Activated CD4-positive, alpha-beta memory T cell treated with anti-CD3 and anti-CD28 coated beads, Interleukin-2, amount 10 ng/mL, durations not matched to agents 7 days and 5 days (primary cell): ENCODE measurements around the gene KBTBD4. TPM values are rescaled to one million over a fixed set of nuclear protein-coding genes. Genes with fewer than 3 reads are reported as not detected.

Experiments used
- CTCF ChIA-PET: fragments of 350-600 bp; sonication (Branson Sonifier 250); formaldehyde crosslinking; loops from one replicate; lab custom pipeline; 2021; ENCODE audit warnings: antibody characterized with exemption, inconsistent platforms; lab: Charles Lee
- POLR2A ChIA-PET: fragments of 350-600 bp; sonication (Branson Sonifier 250); formaldehyde crosslinking; loops from one replicate; lab custom pipeline; 2021; ENCODE audit warnings: antibody characterized with exemption; lab: Charles Lee
- DNase-seq: peaks from one replicate; pipeline ENCODE4 v3.0.0-alpha.2; 2020
- H3K27ac Mint-ChIP-seq: one replicate; pipeline ENCODE4 v1.8.0; 2021; ENCODE audit warnings: mild to moderate bottlenecking, mixed read lengths
- H3K27me3 Mint-ChIP-seq: one replicate; pipeline ENCODE4 v1.8.0; 2021; ENCODE audit warnings: mixed read lengths
- H3K36me3 Mint-ChIP-seq: one replicate; pipeline ENCODE4 v1.8.0; 2021; ENCODE audit warnings: low read depth, mixed read lengths
- H3K4me1 Mint-ChIP-seq: one replicate; pipeline ENCODE4 v1.8.0; 2021; ENCODE audit warnings: mixed read lengths
- H3K4me3 Mint-ChIP-seq: one replicate; pipeline ENCODE4 v1.8.0; 2021; ENCODE audit warnings: mild to moderate bottlenecking, mixed read lengths
- H3K9me3 Mint-ChIP-seq: one replicate; pipeline ENCODE4 v1.8.0; 2021; ENCODE audit warnings: mixed read lengths
- total RNA-seq, 2 experiments: library from RNA; stranded (reverse); gene quantifications; one replicate each; pipeline ENCODE4 v1.2.3, GENCODE V29; 2021

KBTBD4 gene
- total RNA-seq, 2 experiments from 2014 or later: 18.1 to 18.2 TPM

- Mint-ChIP-seq H3K36me3 (no peaks in the 10 kb centered on the region), H3K4me1 (peaks cover 3% of the 10 kb centered on the region), H3K27me3 (peaks cover 6% of the 10 kb centered on the region), H3K9me3 (no peaks in the 10 kb centered on the region), H3K4me3 (no peak overlapping the region), H3K27ac (no peak overlapping the region)
- ChIA-PET CTCF (no interaction called here), POLR2A (no interaction called here)
- no peak for DNase-seq
Measured at GRCh38 chr11:47603295-47603694, 24.5 kb upstream of the KBTBD4 start.

- no peaks in the 10 kb centered on the region for H3K36me3 Mint-ChIP-seq
- POLR2A ChIA-PET: interaction anchor here (1.2 to 1.3 kb wide), 2 partner anchors 14 to 35 kb away, joined by 3 to 5 read pairs; partner anchors contain the start of gene PTPMT1
- H3K4me1 Mint-ChIP-seq: no peaks in the 10 kb centered on the region
- no peak for DNase-seq
- CTCF ChIA-PET: no interaction called here
- no peak overlapping the region for H3K27ac Mint-ChIP-seq
- no peak overlapping the region for H3K4me3 Mint-ChIP-seq
- no peaks in the 10 kb centered on the region for H3K9me3 Mint-ChIP-seq
- peaks cover 10% of the 10 kb centered on the region for H3K27me3 Mint-ChIP-seq
Measured at GRCh38 chr11:47599902-47600301, 21.1 kb upstream of the KBTBD4 start.

- Mint-ChIP-seq H3K4me3 (no peak overlapping the region), H3K4me1 (peaks cover 12% of the 10 kb centered on the region), H3K27me3 (peaks cover 35% of the 10 kb centered on the region), H3K9me3 (no peaks in the 10 kb centered on the region), H3K27ac (no peak overlapping the region), H3K36me3 (no peaks in the 10 kb centered on the region)
- no peak for DNase-seq
- POLR2A ChIA-PET: interaction anchor here (1.5 to 1.9 kb wide), 3 partner anchors 15 to 29 kb away, joined by 3 to 6 read pairs (median 4); no protein-coding TSS in a partner anchor
- CTCF ChIA-PET: no interaction called here
Measured at GRCh38 chr11:47595967-47596366, 17.2 kb upstream of the KBTBD4 start.

- H3K9me3 Mint-ChIP-seq: no peaks in the 10 kb centered on the region
- DNase-seq: no peak
- H3K4me1 Mint-ChIP-seq: peaks cover 13% of the 10 kb centered on the region
- no peaks in the 10 kb centered on the region for H3K36me3 Mint-ChIP-seq
- ChIA-PET CTCF (no interaction called here), POLR2A (interaction anchor here (1.5 to 1.9 kb wide), 3 partner anchors 14 to 28 kb away, joined by 3 to 6 read pairs (median 4); no protein-coding TSS in a partner anchor)
- no peak overlapping the region for H3K4me3 Mint-ChIP-seq
- peaks cover 35% of the 10 kb centered on the region for H3K27me3 Mint-ChIP-seq
- no peak overlapping the region for H3K27ac Mint-ChIP-seq
Measured at GRCh38 chr11:47595029-47595428, 16.3 kb upstream of the KBTBD4 start.

DNA sequence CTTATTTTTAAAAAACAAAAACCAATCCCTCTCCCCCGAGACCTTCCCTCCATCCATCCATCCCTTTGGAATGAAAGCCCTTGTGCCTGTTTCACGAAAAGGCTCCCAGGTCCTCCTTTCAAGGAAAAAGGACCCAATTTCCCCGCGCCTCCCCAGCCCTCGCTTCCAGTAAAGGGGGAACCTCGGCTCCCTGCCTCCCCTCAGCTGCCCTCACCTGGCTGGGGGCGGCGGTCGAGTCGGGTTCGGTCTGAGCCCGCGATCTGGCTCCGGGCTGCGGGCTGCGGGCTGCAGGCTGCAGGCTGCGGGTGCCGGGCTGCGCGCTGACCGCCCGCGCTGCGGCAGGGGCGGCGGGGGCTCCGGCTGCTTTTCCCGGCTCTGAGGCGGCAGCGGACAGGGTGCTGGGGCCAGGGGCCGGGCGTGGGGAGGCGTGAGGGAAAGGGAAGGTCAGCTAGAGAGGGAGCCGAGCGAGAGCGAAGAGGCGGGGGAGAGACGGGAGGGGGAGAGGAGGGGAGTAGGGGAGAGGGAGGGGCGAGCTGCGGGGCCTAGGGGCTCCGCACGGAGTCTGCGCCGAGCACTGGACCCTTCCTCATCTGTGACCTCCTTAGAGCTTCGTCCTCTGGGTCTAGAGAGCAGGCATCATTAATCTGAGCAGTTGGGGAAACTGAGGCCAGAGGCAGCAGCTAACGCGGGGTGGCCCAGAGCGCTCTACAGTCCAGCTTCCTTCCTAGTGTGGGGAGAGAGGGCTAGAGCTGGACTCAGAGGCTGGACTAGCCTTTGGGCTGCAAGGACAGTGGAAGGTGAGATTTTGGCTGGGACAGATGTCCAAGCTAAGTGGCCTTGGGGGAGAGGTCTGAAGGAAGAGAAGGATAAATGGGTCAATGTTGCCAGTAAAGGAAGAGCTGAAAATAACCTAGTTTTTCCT, 15.4 kb upstream of the KBTBD4 start, which contains the start of gene C1QTNF4:
Gene C1QTNF4 (minus strand): TSS at position 478 of the 922 bp plus-strand sequence. CDS start 3,601 bp downstream, outside the sequence.
- ChIA-PET CTCF (no interaction called here), POLR2A (interaction anchor here (1.5 to 2.9 kb wide), 4 partner anchors 13 to 27 kb away, joined by 3 to 13 read pairs (median 5); partner anchors contain the start of genes KBTBD4 and NDUFS3)
- no peak for DNase-seq
- no peak within 1 kb of the TSS for H3K27ac Mint-ChIP-seq
- H3K4me3 Mint-ChIP-seq: no peak within 1 kb of the TSS
- H3K27me3 Mint-ChIP-seq: peaks cover 35% of the 10 kb centered on the region
- no peaks in the 10 kb centered on the region for H3K9me3 Mint-ChIP-seq
- peaks cover 13% of the 10 kb centered on the region for H3K4me1 Mint-ChIP-seq
- H3K36me3 Mint-ChIP-seq: no peaks in the 10 kb centered on the region

DNA sequence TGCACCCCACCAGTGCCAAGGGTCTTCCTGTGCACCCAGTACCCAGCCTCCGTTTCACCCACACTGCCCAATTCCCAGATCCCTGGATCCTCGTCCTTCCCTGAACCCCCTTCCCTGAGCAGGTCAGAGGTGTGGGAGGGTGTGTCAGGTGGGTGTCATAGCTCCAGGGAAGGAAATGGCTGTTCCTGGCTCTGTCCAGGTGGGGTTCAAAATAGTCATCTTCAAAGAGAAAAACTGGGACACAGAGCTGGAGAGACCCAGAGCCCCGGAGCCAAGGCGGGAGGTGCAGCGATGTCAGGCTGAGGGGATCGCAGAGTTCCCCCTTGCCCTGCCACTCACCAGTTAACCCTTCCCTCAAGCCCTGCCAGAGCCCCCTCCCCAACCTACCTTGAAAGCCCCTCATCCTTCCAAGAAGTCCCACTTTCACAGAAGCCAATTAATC, 14.7 kb upstream of the KBTBD4 start:
- H3K36me3 Mint-ChIP-seq: no peaks in the 10 kb centered on the region
- H3K27ac Mint-ChIP-seq: no peak overlapping the region
- H3K9me3 Mint-ChIP-seq: no peaks in the 10 kb centered on the region
- peaks cover 13% of the 10 kb centered on the region for H3K4me1 Mint-ChIP-seq
- no peak overlapping the region for H3K4me3 Mint-ChIP-seq
- H3K27me3 Mint-ChIP-seq: peaks cover 35% of the 10 kb centered on the region
- ChIA-PET POLR2A (interaction anchor here (2.9 kb wide), 1 partner anchor 14 kb away, joined by 13 read pairs; the partner anchor contains the start of genes KBTBD4 and NDUFS3), CTCF (no interaction called here)
- DNase-seq: no peak

DNA sequence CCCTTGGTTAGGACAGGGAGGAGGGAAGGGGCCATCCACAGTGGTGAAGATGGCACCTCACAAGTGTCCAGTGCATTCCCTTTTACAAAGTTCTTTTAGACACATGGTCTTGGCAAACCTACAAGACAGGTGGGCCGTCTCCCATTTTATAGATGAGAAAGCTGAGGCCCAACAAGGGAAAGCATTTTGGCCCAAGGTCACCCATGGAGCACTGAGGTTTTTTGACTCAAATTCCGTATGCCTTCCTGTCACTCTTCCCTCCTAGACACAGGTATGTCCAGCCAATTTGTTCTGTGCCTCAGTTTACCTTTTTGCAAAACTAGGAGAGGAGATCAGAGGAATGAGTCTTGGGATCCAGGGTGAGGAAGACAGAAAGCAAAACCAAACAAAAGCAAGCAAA, 14.2 kb upstream of the KBTBD4 start:
- Mint-ChIP-seq H3K27ac (no peak overlapping the region), H3K36me3 (no peaks in the 10 kb centered on the region), H3K9me3 (no peaks in the 10 kb centered on the region), H3K27me3 (peaks cover 35% of the 10 kb centered on the region), H3K4me1 (peaks cover 13% of the 10 kb centered on the region), H3K4me3 (no peak overlapping the region)
- CTCF ChIA-PET: no interaction called here
- POLR2A ChIA-PET: interaction anchor here (0.9 to 2.9 kb wide), 3 partner anchors 14 to 49 kb away, joined by 3 to 13 read pairs (median 4); partner anchors contain the start of genes KBTBD4 and NDUFS3
- DNase-seq: no peak

DNA sequence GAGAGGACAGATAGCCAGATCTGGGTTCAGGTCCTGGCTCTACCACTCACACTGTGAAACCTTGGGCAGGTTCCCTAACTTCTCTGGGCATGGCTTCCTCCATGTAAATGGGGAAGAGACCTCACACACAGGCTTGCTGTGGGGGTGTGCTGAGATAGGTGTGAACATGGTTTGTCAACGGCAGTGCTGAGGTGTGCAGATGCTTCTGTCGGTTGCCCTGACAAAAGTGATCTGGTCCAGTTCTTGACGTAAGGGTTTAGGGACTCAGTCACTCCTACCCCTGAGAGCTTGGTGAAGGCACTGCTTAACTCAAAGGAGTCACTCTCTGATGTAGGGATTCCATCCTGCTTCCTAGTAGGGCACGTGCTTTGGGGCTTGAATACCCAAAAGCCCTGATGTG, 13.5 kb upstream of the KBTBD4 start:
- CTCF ChIA-PET: no interaction called here
- no peaks in the 10 kb centered on the region for H3K36me3 Mint-ChIP-seq
- POLR2A ChIA-PET: interaction anchor here (0.9 to 2.9 kb wide), 4 partner anchors 8 to 49 kb away, joined by 3 to 13 read pairs (median 4); partner anchors contain the start of genes KBTBD4 and NDUFS3
- peaks cover 35% of the 10 kb centered on the region for H3K27me3 Mint-ChIP-seq
- H3K9me3 Mint-ChIP-seq: no peaks in the 10 kb centered on the region
- DNase-seq: no peak
- H3K4me1 Mint-ChIP-seq: peaks cover 13% of the 10 kb centered on the region
- H3K4me3 Mint-ChIP-seq: no peak overlapping the region
- no peak overlapping the region for H3K27ac Mint-ChIP-seq

DNA sequence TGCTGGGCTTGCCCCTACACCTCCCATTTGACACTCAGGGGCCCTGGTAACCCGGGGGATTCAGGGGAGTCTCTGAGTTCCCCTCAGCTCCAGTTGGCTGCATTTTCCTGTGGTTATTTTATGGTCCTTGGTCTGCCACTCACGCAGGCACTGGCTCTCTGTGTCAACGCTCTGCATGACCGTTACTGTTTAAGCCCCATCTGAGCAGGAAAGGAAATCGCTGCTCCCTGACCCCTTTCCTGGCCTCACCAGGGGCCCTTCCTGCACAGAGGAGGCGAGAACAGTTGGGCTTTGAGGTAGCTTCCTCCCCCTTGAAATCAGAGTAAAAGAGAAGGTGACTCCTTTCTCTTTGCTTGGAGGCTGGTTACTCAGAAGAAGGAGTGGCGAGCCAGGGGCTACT, 13.0 kb upstream of the KBTBD4 start:
- no peak overlapping the region for H3K27ac Mint-ChIP-seq
- CTCF ChIA-PET: no interaction called here
- H3K9me3 Mint-ChIP-seq: no peaks in the 10 kb centered on the region
- no peaks in the 10 kb centered on the region for H3K36me3 Mint-ChIP-seq
- POLR2A ChIA-PET: interaction anchor here (1.0 to 2.9 kb wide), 2 partner anchors 8 to 12 kb away, joined by 3 to 13 read pairs; partner anchors contain the start of genes KBTBD4 and NDUFS3
- H3K4me3 Mint-ChIP-seq: no peak overlapping the region
- peaks cover 13% of the 10 kb centered on the region for H3K4me1 Mint-ChIP-seq
- H3K27me3 Mint-ChIP-seq: peaks cover 35% of the 10 kb centered on the region
- no peak for DNase-seq

DNA sequence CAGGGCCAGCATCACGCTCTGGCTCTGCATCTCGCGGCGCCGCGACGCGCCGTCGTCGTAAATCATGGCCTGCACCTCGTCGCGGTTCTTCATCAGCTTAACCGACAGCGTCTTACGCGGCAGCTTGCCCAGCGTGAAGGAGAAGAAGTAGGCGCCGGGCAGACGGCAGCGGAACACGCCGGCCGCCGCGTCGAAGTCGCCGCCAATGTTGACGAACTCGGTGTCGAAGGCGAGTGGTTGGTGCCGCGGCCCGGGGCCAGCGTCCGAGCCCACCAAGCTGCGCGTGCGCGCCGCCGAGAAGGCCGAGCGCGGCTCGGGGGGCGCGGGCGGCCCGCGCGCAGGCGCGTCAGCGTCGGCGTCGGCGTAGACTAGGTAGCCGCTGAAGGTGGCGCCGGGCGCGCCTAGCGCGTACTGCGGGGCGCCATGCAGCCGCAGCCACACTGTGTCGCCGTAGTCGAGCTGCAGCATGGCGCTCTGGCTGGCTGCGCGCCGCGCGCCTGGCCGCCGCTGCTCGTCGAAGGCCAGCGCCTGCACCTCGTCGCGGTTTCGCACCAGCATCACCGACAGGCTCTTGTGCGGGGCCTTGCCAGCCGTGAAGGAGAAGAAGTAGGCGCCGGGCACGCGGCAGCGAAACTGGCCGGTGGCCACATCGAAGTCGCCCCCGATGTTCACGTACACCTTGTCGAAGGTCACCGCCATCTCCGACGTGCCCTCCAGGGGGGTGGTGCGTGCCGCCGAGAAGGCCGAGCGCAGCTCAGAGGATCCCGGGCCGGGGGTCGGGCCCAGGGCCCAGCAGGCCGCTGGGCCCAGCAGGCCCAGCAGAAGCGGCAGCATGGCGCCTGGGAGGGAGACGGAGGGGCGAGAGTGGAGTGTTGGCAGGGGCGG, 11.4 kb upstream of the KBTBD4 start:
- no peak overlapping the region for H3K4me3 Mint-ChIP-seq
- peaks cover 13% of the 10 kb centered on the region for H3K4me1 Mint-ChIP-seq
- ChIA-PET POLR2A (no interaction called here), CTCF (no interaction called here)
- no peak overlapping the region for H3K27ac Mint-ChIP-seq
- no peaks in the 10 kb centered on the region for H3K9me3 Mint-ChIP-seq
- H3K36me3 Mint-ChIP-seq: no peaks in the 10 kb centered on the region
- peaks cover 28% of the 10 kb centered on the region for H3K27me3 Mint-ChIP-seq
- no peak for DNase-seq

- H3K36me3 Mint-ChIP-seq: no peaks in the 10 kb centered on the region
- H3K4me3 Mint-ChIP-seq: no peak overlapping the region
- H3K27me3 Mint-ChIP-seq: peaks cover 21% of the 10 kb centered on the region
- H3K9me3 Mint-ChIP-seq: no peaks in the 10 kb centered on the region
- peaks cover 13% of the 10 kb centered on the region for H3K4me1 Mint-ChIP-seq
- ChIA-PET CTCF (no interaction called here), POLR2A (no interaction called here)
- DNase-seq: no peak
- H3K27ac Mint-ChIP-seq: no peak overlapping the region
Measured at GRCh38 chr11:47589584-47589976, 10.8 kb upstream of the KBTBD4 start.

DNA sequence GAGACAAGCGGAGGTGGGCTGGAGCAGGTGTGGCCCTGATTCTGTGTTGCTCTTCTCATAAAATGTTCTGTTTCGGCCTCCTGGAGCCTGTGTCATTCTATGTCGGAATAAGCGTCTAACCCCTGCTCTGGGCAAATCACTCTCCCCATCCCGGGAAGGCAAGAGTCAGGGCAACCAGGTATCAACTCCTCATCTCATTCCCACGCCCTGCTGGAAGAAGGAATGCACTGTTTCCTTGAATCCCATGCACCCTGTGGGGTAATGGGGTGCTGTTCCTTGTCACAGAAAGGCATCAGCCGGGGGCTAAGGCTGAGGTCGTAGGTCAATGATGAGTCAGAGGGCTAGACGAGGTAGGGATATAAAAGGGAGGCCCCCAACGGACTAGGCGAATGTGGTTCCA, 10.3 kb upstream of the KBTBD4 start:
- Mint-ChIP-seq H3K4me1 (peaks cover 13% of the 10 kb centered on the region), H3K27ac (no peak overlapping the region), H3K4me3 (no peak overlapping the region), H3K9me3 (no peaks in the 10 kb centered on the region), H3K27me3 (peaks cover 18% of the 10 kb centered on the region), H3K36me3 (peaks cover 4% of the 10 kb centered on the region)
- DNase-seq: no peak
- ChIA-PET CTCF (no interaction called here), POLR2A (no interaction called here)
